Renal cortex interstitium (tissue), 11 donors: Measurements from ENCODE around the gene TWNK. TPM values are rescaled to one million over a fixed set of nuclear protein-coding genes. Genes with fewer than 3 reads are reported as not detected.

Experiments used
- DNase-seq, 11 donors: peaks; one replicate each; pipeline ENCODE4 v3.0.0-alpha.2; 2013; ENCODE audit warnings: low read depth in 9 of 11, low spot score in 4 of 11; ENCODE audit errors: extremely low read depth in 1 of 11
- polyA plus RNA-seq, 3 donors: library from polyadenylated mRNA; unstranded; fragments of 120-200 nt; gene quantifications; one replicate each; pipeline ENCODE4 v1.2.1, GENCODE V29; 2013; ENCODE audit not compliant: insufficient read length in 3 of 3

Gene TWNK
- polyA plus RNA-seq, 3 donors: 13.4 to 17.1 (median 16.1) TPM

DNA sequence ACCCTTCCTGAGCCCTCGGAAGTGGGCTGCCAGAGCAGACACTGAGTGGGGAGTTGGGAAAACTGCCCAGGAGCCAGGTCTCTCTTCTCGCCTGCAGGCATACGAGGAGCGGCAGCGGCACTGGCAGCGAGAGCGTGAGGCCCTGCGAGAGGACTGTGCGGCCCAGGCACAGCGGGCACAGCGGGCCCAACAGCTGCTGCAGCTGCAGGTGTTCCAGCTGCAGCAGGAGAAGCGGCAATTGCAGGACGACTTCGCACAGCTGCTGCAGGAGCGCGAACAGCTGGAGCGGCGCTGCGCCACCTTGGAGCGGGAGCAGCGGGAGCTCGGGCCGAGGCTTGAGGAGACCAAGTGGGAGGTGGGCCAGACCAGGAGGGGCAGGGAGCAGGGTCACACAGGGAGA lies 18.0 kb downstream of the TWNK start:
- no peak for DNase-seq

DNA sequence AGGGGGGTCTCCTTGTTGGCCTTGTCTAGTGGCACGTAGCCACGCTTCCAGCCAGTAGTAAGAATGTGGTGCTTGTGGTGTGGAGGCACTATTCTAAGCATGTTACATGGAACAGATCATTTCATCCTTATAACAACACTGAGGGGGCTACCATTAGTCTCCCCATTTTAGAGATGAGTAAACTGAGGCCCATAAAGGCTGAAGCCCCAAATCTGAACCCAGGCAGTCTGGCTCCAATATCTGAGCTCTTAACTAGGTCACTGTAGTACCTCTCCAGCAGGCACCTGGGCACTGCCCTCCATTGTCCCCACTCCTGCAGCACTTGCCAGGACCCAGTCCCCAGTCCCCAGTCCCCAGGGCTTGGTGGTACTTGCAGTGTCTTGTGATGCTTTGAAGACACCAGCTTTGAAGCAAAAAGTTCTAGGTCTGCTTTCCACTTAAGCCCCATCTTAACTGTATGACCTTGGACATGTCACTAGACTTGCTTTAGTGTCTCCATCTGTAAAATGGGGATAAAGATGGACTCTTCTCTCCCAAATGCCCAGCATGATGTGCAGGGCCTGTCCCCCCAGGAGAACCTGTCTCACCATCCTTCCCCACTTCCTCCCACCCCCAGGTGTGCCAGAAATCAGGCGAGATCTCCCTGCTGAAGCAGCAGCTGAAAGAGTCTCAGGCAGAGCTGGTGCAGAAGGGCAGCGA lies 18.7 kb downstream of the TWNK start:
- DNase-seq: no peak

DNA sequence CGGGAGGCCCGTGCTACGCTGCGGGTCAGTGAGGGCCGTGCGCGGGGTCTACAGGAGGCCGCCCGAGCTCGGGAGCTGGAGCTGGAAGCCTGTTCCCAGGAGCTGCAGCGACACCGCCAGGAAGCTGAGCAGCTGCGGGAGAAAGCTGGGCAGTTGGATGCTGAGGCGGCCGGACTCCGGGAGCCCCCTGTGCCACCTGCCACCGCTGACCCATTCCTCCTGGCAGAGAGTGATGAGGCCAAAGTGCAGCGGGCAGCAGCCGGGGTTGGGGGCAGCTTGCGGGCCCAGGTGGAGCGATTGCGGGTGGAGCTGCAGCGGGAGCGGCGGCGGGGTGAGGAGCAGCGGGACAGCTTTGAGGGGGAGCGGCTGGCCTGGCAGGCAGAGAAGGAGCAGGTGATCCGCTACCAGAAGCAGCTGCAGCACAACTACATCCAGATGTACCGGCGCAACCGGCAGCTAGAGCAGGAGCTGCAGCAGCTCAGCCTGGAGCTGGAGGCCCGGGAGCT lies 19.3 kb downstream of the TWNK start:
- DNase-seq: no peak

DNA sequence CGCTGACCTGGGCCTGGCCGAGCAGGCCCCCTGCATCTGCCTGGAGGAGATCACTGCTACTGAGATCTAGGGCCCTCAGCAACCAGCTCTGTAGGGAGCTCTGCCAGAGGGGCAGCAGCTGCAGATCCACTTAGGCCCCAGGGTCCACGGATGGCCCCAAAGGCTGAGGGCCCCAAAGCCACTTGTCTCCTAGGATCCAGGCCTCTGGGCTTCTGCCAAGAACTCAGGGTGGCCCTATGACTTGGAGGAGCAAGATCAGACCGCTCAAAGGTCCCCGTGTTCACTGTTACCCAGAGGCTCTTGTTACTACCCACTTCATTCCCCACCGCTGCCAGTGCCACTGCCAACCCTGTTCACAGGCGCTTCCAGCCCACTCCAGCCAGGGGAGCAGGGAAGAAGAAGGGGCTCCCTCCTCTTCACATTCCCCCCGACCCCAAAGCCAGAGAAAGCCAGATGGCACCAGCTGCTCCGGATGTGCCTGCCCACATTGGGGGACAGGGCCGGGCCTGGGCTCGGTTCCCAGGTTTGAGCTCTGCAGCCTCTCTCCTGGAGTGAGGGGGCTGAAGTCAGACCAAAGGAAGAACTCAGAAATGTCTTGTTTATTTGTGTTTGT lies 19.9 kb downstream of the TWNK start:
- DNase-seq: no peak

DNA sequence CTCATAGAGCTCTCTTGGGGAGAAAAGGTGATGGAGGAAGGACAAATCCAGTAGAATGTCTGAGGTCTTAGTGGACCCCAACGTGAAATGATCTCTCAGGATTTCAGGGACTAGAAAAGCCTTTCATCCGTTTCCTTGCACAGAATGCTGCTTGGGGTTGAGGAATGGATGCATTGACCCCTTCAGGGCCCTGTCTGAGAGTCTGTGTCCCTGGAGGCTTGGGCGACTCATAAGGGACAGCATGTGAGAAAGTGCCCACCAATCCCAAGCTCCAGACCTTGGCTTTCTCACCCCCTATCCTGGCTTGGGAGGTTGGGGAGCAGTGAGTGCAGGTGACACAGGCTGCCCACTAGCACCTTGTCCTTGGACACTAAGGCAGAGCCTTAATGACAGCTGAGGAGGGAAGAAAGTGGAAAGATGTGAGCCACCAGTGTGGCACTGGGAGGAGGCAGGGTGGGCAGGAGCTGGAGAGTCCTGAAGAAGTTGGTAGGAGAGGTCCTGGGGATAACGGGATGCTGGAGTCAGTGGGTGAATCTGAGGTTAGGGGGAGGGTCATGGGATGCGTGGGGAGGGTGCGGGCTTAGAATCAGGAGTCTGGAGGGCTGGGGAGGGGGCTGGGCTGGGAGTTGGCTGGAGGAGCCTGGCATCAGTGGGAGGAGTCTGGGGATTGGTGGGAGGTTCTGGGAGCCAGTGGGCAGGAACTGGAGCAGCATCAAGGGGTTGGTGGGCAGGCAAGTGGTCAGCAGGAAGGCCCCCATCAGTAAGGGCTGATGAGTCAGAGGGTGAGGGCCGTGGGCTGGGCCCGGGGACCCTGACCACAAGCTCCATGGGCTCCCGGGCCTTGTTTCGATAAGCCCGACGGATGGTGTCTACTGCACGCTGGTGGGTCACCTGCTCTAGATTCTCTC lies 20.8 kb downstream of the TWNK start:
- no peak for DNase-seq

DNA sequence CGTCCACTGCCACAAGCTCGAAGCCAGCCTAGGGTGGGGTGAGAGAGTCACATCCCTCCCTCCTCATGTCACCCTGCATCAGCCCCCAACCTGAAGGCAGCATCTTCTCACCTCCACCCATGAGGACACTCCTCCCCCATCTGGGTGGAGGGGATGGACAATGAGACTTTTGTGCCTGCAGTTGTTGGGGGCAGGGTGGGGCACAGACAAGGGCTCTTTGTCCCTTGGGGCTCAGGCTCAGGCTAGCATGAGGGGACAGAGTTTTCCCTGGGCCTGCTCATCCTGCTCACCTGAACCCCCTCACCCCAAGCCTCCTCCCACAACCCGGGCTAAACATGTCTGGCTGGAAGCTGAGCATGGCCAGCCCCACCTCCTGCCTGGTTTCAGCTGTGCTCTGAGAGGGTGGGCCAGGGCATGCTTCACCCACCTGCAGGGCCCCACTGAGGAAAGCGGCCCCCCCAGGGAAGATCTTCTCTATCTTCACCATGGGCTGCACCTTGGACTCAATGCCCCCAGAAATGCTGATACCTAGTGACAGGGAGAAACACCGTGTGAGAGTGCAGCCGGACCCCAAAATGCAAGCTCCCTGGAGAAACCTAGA lies 21.6 kb downstream of the TWNK start:
- DNase-seq: no peak

GRCh38 chr10:101010329-101010728 lies 23.0 kb downstream of the TWNK start:
- DNase-seq: no peak

DNA sequence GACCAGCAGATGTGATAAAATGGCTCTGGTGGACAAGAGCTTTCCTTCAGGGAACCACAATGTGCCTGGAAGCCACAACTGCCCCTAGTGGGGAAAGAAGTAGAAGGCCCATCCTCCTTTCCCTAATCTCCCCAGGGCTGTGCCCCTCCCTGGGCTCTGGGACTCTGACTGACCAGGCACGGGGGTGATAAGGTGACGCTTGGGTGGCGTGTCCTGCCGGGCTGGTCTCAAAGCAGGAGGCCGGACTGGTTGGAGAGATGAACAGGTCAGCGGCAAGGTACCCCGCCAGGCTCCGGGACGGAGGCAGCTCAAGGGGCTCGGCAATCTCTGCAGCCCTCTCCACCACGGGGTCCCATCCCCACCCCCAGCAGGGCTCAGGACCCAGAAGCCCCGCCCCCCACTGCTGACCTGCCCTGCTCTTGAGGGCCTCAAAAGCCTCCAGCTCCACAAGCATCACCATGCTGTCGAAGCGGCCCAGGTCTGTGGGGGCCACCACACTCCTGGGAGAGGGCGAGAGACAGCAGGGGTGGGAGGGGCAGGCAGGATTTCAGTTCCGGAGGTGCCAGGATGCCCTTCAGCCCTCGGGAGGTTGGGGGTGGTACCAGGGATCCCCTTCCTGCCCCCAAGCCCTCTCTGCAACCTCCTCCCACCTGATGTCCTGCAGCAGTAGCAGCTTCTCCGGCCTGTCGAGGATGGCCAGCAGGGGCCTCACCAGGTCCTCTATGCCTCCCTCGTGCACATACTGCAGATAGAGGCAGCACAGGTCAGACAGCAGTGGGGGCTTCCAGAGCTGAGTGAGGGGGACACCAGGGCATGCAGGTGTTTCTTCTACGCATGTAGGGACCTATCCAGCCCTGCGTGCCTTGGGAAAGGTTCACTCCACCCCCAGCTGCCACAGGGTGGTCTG lies 24.4 kb downstream of the TWNK start:
- DNase-seq: no peak

- DNase-seq: peak in 5 of 11 donors; percentile 73 to 92 (median 79)
Observed at GRCh38 chr10:101012525-101013364, 25.4 kb downstream of the TWNK start.

DNA sequence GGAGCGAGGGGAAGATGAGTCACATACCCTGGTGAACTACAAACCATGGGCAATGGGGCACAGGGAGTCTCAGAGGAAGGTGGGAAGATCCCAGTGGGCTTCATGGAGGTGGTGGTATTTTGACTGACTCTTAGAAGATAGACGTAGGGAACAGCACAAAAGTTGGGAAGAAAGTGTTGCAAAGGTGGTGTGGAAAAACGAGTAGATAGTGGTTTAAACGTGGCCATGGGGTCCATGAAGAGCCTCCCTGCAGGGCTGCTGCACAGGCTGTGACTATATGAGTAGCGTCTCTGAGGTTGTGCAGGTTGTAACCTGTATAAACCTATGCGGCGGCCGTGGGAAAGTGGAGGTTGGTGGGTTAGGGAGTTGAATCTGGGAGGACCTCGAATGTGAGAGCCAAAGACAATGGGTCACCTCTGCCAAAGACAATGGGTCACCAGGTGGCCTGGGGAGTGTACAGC lies 26.1 kb downstream of the TWNK start:
- no peak for DNase-seq

DNA sequence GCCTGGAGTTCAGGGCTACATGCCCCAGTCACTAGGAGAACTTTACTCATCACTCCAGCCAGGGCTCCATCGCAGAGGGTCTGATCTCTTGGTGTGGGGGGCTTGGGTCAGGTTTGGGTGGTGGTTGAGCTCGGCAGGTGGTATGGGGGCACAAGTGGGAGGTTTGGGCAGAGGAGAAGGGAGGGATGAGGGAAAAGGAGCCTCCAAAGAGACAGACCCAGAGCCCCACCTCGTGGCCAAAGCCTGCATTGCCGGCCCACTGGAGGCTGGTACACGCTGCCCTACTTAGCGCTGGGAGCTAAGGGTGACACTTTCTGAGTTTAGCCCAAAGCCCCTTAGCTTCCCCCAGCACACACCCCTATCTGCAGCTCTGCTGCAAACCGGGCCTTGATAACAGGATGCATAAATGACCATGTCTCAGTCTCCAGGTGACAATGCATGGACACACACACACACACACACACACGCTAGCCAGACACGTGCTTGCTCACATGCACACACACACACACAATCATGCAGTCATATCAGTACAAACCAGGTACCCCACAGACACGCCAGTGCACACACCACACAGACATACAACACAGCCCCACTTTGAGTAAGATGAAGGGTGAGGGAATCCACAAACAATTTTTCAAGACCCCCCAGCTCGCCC lies 27.0 kb downstream of the TWNK start:
- no peak for DNase-seq

DNA sequence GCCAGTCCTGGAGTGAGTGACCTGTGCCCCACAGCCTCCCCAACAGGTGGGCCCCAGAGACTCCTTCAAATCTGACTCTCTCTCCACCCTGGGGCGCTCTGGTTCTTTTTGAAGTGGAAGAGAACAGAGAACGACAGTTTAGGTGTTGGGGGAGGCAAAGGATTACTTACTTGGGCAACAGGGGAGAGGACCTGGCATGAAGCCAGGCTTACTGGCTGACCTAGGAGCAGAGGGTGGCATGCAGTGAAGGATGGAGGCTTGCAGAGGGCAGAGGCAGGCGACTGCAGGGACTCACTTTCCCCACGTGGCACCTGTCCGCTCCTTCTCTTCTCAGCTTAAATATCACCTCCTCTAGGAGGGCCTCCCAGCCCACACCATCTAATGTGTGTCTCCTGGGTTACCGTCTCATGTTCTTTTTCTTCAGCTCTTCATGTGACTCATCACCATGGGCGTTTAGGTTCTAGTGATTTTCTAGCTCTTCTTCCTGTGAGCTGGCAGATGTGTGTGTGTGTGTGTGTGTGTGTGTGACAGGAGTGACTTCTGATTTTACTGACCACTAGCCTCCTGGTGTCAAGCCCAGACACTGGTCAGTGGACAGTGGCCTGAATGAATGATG lies 27.7 kb downstream of the TWNK start:
- no peak for DNase-seq

- DNase-seq: no peak
Observed at GRCh38 chr10:101015582-101015973, 28.2 kb downstream of the TWNK start.

DNA sequence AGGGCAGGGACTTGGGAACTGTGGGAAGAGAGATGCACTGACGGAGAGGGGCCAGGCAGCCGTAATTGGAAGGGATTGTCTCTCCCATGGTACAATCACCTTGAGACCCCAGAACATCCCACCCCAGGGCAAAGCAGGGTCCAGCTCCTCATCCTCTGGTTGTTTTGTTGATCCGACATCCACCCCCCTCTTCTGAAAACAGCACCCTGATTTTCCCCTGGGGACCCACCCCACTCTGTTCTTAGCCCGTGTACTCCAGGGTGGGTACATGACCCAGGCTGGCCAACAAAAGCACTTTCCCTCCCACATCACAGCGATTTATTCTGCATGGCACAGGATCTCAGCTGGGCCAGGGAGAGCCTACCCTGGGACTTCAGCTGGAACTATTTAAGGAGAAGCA lies 29.5 kb downstream of the TWNK start:
- no peak for DNase-seq

- DNase-seq: no peak
Observed at GRCh38 chr10:101018118-101018599, 30.8 kb downstream of the TWNK start.
